Mucosa of descending colon (tissue), 3 donors: ENCODE results near the gene LEMD2. TPM values are rescaled to one million over a fixed set of nuclear protein-coding genes. Genes with fewer than 3 reads are reported as not detected.

Source experiments
- ATAC-seq: fragments of 200-7000 bp; cut with Tn5 transposase; one replicate; pipeline ENCODE4 v1.9.1; 2020; ENCODE audit warnings: mild to moderate bottlenecking, moderate library complexity
- DNase-seq, 3 donors: peaks; one replicate each; pipeline ENCODE4 v3.0.0-alpha.2; 2020
- H3K36me3 ChIP-seq: fragments of 200-600 bp; one replicate; pipeline ENCODE4 v1.8.0; 2021; ENCODE audit warnings: low read depth, mild to moderate bottlenecking
- H3K4me1 ChIP-seq: fragments of 200-600 bp; one replicate; pipeline ENCODE4 v1.8.0; 2021; ENCODE audit warnings: low read depth, mild to moderate bottlenecking
- H3K4me3 ChIP-seq: fragments of 200-600 bp; one replicate; pipeline ENCODE4 v1.8.0; 2021; ENCODE audit warnings: mild to moderate bottlenecking
- H3K9me3 ChIP-seq: fragments of 200-600 bp; one replicate; pipeline ENCODE4 v1.8.0; 2021; ENCODE audit warnings: mild to moderate bottlenecking
- CTCF ChIP-seq: fragments of 200-600 bp; IDR thresholded peaks from one replicate; pipeline ENCODE4 v1.8.0; 2022; ENCODE audit warnings: antibody characterized with exemption, mild to moderate bottlenecking
- intact Hi-C, 2 donors: fragments of 100-400 bp; cut with DNase I in 1 of 2; cut with micrococcal nuclease in 1 of 2; formaldehyde crosslinking; loops; one replicate each; pipeline versions ENCODE4 v1.11.0 to v1.11.1; 2022; cut with DNase I, micrococcal nuclease
- total RNA-seq, 3 donors: library from RNA; stranded (reverse); fragmentation: NEBNext Ultra II Directional in 2 of 3; extraction: Animal tissue kit (Norgen Biotek cat#: 25700) in 2 of 3; gene quantifications; one replicate each; pipeline versions ENCODE4 v1.2.1 to v1.2.4, GENCODE V29; 2021 to 2023
- donor health status: DM: no; HTN: no; CAD: no; lungs with moderate emphysema.
- donor health status: DM: no; HTN: no; CAD: no.
- donor health status: DM: no; HTN: yes; CAD: no.

Gene LEMD2
- total RNA-seq, 3 donors from 2014 or later, result 57.2 to 73.6 (median 59.6) TPM

GRCh38 chr6:33785778-33786177 is 3.2 kb downstream of the LEMD2 start:
- intact Hi-C loops, result no loop called here
- no peak for TF ChIP-seq CTCF
- Histone ChIP-seq H3K36me3 (peaks cover 7% of the 10 kb centered on the region), H3K9me3 (no peaks in the 10 kb centered on the region), H3K4me1 (peaks cover 29% of the 10 kb centered on the region), H3K4me3 (no peak overlapping the region)
- ATAC-seq (no peak), DNase-seq (peak in 1 of 3 donors; percentile 8)

- ATAC-seq (no peak), DNase-seq (no peak)
- Histone ChIP-seq H3K4me1 (peaks cover 29% of the 10 kb centered on the region), H3K36me3 (peaks cover 11% of the 10 kb centered on the region), H3K9me3 (no peaks in the 10 kb centered on the region), H3K4me3 (no peak overlapping the region)
- no peak for TF ChIP-seq CTCF
- intact Hi-C loops, result no loop called here
These were observed 4.1 kb downstream of the LEMD2 start for GRCh38 chr6:33784787-33785186.

GRCh38 chr6:33783781-33784520 is 5.0 kb downstream of the LEMD2 start:
- H3K36me3 ChIP-seq, result peaks cover 19% of the 10 kb centered on the region
- H3K4me3 ChIP-seq, result no peak overlapping the region
- ATAC-seq (no peak), DNase-seq (peak in 1 of 3 donors; percentile 9)
- peaks cover 29% of the 10 kb centered on the region for H3K4me1 ChIP-seq
- no peaks in the 10 kb centered on the region for H3K9me3 ChIP-seq
- TF ChIP-seq CTCF, result no peak
- intact Hi-C loops, result no loop called here

DNA sequence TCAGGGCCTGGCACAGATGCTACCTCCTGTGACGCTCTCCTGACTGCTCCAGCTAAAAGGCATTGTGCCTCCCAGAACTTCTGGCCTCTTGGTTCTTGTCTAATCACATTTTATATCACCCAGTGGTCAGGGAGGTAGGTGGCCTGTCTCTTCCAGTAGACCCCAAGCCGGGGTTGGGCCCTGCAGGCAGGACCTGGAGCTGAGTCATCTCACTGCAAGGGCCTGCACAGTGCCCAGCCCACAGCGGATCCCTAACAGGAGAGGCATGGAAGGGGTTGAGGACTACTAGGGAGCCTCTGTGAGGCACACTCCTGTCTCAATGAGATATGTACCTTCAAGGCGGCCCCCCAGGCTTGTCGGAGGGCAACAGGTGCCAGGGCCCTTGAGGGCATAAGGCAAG is 6.4 kb downstream of the LEMD2 start:
- intact Hi-C loops, result no loop called here
- DNase-seq (no peak), ATAC-seq (no peak)
- Histone ChIP-seq H3K36me3 (peaks cover 26% of the 10 kb centered on the region), H3K4me1 (peaks cover 23% of the 10 kb centered on the region), H3K9me3 (no peaks in the 10 kb centered on the region), H3K4me3 (no peak overlapping the region)
- no peak for TF ChIP-seq CTCF

DNA sequence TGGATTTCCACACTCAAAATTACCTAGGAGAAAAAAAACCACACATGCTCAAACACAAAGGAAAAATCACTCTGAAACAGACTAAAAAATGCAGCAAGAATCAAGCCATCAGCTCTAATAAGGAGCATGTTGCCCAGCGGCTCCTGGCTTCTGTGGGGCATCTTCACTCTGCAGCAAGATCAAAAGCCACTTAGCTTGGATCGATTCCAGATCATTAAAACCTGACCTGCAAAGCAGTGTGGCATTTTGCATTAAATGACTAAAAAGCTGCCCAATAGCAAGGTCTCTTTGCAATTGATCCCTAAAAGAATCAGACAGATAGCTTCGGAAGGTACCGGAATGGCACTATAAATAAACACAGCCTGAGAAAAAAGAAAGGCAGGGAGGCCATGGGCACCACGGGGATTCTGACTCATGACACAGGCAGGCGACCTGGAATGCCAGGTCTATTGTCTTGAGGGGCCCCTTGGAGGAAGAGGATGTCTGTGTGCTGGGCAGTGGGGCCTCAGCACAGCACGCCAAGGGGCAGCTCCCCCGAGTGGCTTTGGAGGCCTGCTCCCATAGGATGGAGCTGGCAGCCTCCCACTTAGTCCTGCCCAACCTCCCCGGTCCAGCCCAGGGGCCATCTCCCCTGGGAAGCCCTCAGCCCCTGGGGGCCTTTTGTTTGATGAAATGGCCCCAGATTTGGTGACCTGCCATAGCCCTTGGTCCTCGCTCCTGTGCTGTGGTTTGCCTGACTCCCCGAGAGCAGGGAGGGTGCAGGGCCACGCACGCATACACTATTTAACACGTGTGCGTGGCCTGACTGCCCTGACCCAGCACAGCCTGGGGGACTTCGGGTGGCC is 7.6 kb downstream of the LEMD2 start:
- Histone ChIP-seq H3K4me1 (peaks cover 12% of the 10 kb centered on the region), H3K9me3 (no peaks in the 10 kb centered on the region), H3K36me3 (peaks cover 36% of the 10 kb centered on the region), H3K4me3 (no peak overlapping the region)
- intact Hi-C loops, result no loop called here
- no peak for TF ChIP-seq CTCF
- ATAC-seq, result no peak
- no peak for DNase-seq
